NCI-H446 (cell line): Measurements from ENCODE around the gene ADCY5.
A peak's percentile ranks its signal among the peaks of the same experiment; 100 is the strongest.

Experiments used
- DNase-seq, 2 experiments: peaks; one replicate each; lab custom pipeline; 2025; lab: John Stamatoyannopoulos, UW

The ADCY5 gene

DNA sequence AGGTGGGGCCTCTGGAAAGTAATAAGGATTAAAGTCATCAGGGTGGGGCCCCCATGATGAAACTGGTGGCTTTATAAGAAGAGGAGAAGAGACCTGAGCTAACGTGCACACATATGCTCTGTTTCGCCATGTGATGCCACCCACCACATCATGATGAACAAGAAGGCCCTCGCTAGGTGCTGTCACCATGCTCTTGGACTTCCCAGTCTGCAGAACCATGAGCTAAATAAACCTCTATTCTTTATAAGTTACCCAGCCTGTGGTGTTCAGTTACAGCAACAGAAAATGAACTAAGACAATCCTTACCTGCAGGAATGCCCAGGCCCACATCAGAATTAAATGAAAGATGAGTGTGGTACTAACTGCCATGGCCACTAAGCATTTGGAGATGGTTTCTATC lies 79.8 kb downstream of the ADCY5 start:
- no peak for DNase-seq

DNA sequence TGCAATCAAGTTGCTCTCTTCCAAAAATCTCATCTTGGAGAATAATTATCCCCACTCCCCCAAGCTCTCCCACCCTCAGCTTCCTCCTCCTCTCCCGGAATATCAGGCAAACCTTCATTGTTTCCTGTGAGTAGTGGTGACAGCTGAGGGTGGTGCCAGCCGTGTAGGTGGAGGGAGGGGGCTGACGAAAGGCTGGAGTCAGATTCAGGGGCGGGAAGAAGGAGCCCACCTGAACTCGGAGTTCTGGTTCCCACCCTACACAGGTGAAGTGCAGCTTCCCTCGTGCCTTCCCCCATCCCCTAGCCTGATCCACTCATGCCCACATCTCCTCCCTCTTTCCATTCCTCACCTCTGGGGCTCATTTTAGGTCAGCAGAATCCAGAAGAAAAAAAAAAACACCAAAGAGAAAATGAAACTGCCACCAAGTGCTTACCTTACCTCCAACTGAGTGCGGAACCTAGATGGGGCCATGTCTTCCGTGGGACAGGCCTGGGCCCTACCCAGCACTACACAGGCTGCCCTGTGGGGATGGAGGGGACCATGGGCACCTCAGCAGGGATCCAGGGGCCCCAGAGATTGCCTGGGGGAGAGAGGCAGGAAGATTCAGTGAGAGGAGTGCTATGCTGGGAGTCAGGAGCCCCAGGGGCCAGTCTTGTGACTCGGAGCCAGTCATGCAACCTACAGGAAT lies 81.3 kb downstream of the ADCY5 start:
- DNase-seq, result no peak

DNA sequence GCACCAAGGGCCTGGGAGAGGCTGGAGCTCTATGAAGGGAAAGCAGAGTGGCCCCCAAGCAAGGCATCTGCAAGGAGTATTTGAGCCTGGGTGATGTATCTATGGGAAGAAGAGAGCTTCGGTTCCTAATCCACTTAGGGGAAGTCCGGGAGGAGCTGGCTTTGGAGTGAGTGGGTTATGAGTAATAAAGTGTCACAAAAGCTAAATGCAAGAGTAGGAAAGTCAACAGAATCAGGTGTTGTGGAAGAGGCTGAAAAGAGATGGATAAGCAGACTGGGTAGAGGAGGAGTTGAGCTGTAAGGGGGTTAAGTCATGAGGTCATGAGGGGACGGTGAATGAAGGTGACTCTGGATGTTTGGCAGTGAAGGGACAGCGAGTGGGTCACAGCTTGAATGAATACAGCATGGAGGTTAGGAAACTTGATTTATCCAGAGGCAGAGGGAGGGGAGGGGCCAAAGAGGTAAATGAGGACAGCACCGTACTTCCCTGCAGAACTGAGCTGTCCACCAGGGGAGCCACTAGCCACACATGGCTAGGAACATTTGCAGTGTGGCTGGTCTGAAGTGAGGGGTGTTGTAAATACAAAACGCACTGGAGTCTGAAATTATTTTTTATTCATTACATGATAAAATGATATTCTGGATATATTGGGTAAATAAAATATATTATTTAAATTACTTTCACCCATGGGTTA lies 83.3 kb downstream of the ADCY5 start:
- DNase-seq, result peak in 1 of 2 experiments; percentile 9

DNA sequence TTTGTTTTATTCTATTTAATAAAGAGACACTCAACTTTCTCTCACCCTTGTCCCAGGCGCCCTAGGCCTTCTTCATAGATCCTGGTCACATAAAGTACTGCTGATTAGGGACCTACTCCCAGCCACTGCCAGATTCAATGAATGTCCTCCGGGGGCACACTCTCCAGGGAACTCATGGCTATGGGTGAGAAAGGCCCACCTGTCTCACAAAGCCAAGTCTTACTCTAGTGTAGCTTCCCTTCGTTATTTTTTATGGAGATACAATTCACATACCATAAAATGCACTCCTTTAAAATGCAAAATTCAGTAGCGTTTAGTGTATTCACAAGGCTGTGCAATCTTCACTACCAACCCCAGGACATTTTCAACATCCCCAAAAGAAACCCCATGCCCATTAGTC lies 87.8 kb downstream of the ADCY5 start:
- DNase-seq, result no peak

DNA sequence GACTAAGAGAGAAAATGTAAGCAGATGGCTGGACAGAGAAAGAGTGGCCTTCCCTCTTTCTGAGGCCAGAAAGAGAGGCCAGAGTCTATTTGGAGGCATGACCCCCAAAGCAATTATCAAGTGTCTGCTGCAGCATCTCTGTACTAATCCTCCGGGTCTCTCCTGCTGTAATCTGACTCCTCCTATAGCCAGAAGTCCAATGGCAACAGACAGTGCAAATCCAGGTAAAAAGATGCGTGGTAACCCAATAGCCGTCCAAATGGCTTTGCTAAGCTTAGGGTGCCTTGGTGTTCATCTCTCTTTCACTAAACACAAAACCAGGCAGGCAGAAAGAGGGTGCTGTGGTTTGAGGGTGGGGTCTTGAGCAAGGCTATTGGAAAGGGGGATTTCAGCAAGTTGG lies 91.6 kb downstream of the ADCY5 start:
- DNase-seq, result no peak

DNA sequence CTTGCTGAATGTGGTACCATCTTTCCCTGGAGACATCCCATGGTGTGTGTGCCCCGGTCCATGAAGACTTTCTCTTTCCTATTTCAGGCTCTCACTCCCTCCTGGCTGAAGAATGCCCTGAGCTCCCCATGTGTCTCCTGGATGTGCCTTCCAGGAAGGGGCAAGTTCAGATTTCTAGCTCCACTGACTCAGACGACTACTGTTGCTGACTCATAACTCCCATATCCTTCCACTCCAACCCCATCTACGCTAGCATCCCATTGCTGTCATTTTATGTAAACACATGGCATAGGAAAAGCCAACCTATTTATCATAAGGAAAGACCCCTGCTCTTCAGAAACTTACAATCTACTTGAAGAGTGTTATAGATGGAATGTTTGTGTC lies 95.0 kb downstream of the ADCY5 start:
- no peak for DNase-seq

DNA sequence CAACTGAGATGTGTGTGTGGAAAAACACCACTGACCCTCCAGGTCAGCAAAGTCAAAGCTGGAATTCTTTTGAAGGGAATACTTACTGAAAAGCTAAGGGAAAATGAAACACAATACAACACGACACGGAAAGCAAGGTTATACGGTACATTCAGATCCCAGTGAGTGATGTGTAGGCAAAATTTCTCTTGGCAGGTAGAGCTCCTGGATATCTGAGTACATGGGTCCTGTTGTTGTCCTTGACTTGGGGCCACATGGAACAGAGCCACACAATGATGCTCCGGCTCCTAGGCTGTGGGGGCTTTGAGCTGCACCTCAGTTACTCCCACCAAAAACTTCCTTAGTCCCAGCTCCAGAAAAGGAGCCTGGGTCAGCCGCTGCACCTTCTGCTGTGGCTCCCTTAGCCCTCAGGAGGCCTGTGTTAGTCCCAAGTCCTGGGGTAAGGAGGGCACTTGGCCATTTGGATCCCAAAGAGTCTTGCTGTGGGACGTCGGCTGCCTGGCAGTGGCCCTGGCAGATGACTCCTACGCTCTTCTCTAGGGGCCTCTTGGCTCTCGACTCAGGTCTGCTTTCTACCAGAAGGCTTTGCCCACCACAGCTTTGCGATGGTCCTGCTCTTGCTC lies 95.6 kb downstream of the ADCY5 start:
- DNase-seq, result no peak

DNA sequence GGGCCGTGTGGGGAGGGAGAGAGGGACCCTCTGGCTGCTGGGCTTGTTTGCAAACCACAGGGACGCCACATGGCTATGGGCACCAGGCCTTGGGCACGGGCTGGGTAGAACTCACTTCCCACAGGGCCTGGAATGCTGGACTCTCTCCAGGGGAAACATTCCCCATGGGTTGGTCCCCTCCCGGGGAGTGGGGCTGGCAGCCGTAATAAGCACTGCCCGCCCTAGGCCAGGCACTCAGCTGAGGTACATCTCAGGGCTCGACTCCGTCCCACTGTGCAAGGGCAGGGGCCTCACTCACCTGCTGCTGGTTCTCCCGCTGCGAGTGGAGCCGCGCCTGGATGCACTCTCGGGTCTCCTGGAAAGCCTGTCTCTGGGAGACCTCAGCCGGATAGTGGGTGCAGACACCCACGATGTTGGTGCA lies 96.7 kb downstream of the ADCY5 start:
- no peak for DNase-seq

DNA sequence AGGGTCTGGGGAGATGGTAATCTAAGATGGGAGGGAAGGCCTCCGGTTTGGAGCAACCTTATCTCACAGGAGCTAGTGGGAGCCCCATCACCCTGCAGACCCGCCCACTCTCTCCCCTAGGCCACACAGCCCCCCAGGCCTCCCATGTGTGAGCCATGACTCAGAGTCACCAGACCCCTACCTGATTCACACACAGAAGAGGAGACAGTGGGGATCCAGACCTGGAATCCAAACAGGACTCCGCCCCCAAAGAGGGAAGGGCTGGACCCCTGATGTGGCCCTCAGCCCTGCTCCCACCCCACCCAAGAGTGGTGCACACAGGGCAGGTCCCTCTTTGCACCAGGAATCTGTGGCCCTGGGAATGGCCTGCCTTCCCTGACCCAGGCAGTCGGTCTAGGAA lies 97.4 kb downstream of the ADCY5 start:
- no peak for DNase-seq

DNA sequence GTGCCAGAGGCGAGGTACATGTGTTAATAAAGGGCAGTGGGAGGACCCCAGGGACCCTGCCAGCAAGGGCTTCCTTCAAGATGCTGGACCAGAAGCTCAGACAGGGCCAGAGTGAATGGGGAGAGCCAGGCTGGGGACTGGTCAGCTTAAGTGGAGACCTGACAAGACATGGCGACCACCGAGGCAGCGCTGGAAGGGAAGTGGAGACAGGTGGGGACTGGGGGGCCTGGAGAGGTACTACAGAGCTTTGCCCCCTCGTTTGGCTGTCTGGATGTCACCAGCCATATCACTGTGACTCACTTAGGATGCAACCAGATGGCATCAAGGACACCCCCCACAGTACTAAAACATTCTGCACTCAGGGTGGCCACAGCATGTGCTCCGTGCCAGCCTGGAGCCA lies 97.9 kb downstream of the ADCY5 start:
- no peak for DNase-seq

DNA sequence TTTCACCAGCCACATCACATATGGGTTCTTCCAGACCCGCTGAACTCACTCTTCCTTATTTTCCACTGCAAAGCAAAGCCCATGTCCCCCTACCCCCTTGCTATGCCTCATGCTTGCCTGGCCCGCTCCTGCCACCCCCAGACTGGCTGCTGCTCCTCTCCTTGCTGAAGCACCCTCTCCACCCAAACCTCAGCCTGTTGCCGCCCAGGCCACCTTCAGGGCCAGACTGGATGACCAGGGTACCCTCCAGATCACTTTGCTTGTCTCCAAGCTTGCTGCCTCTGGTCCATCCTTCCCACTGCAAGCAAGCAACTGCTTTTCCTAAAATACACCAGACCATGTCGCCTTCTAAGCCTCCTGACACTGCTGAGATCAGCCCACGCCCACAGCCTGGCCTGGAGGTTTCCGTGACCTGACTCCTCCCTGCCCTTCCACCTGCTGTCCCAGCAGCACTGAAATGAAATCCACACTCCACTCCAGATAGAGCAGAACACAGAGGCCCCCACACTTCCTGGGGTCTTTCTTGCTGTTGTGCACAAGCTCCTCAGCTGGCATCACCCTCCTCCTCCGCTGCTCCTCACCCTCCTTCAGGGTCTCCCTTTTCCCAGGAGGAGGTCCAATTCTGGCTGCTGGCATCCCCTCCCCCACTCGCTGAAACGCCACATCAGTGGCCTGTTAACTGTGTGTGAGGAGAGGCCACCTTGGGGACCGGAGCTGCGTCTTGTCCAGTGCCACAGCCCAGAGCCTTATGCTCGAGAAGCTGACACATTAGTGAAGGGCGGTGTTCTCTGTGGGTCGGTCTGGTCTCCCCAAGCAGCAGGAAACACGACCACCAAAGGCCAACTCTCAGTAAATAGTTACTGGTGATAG lies 99.1 kb downstream of the ADCY5 start:
- no peak for DNase-seq

DNA sequence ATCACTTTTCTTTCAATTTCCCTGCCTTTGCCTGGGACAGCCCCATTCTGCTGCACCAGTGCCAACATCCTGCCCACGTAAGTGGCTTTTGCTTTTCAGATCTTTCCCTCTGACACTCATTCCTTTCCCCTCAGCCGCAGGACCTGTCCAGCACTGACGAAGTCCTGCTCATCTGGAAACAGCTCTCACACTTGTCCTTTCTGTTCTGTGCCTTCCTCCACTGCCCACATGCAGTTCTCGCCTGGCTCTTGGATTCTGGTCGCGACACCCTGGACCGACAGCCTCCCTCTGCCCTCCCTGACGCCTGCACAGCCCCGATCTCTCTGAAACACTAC lies 99.7 kb downstream of the ADCY5 start:
- no peak for DNase-seq

DNA sequence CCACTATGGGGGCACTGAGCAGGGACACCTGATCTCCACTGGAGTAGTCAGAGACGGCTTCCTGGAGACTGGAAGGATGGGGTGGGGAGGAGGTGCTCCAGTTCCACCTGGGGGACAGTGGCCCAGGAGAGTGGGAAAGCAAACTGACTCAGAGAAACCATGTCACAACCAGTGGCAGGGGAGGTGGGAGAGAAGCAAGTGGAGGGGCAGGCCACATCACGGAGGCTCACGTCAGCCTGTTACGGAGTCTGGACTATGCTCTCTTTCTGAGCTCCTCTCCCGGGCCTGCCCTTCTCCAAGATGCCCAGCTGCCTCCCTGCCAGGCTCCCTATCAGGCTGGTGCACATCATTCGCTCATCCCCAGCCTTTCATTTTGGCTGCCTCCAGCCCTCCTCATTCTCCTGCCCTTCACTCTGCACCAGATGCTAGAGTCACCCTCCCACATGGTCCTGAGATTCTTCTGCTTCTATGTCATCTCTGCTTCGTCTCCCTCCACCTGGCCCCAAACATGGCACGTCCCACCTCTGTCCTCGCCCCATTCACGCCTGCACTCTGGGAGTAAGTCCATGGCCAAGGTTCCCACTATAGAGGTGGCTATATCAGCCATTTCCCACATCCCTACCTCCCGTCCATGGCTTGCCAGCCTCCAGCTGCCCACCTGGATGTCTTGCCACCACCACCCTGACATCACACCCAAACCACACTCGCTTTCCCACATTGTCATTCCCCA lies 100.3 kb downstream of the ADCY5 start:
- DNase-seq, result no peak

DNA sequence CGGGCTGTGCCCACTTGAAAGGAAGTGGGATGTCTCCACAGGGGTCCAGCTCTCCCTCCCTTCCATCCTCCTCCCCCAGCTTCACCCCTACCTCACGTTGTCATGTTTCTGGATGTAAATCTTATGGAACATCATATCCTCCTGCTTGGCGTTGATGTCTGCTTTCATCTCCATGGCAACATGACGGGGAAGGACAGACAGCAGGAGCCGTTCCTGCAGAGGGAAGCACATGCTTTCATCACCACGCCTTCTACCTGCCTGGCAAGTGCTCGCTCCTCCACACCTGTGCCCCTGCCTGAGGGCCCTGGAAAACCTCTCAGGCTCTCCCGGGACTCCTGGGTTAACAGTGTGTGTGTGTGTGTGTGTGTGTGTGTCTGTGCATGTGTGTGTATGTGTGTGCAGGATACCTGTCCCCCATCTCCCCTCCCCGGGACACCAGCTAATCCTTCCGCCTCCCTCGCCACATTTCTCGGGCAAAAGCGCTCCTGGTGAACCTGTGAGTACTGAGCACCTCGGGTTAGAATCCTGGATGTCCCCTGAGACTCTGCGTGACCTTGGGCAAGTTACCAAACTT lies 101.1 kb downstream of the ADCY5 start:
- DNase-seq, result no peak

DNA sequence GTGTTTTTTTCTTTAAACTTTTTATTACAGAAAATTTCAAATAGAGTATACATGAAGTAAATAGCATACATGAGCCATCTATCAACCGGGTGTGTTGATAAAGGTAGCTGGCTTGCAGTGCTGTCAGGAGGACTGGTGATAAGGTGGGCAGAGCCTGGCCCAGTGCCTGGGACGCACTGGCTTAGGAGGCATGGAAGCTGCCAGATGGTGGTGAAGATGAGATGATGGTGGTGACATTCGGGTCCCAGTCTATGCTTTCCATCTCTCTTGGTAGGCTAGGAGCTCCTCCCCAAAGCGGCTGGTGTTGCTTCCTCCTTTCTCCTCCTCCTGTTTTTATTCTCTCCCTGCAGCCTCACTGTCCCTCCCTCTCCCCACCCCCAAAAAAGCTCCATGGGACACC lies 101.7 kb downstream of the ADCY5 start:
- DNase-seq, result no peak

DNA sequence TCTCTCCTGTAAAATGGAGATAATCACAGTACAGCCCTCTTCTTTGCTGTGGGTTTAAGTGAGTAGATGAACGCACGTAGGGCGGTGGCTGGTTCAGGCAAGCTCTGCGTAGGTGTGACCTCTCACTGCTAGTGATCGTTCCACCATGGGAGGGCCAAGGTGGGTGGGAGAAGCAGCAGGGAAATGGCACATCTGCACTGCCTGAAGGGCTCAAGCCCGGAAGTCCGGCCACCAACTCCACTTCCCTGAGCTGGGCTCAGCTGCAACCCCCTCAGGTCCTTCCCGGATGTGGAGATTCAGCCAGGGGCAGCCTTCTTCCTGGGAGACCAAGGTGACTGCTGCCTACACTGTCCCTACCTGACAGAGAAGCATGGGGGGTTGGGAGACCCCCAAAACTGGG lies 102.9 kb downstream of the ADCY5 start:
- DNase-seq, result no peak

DNA sequence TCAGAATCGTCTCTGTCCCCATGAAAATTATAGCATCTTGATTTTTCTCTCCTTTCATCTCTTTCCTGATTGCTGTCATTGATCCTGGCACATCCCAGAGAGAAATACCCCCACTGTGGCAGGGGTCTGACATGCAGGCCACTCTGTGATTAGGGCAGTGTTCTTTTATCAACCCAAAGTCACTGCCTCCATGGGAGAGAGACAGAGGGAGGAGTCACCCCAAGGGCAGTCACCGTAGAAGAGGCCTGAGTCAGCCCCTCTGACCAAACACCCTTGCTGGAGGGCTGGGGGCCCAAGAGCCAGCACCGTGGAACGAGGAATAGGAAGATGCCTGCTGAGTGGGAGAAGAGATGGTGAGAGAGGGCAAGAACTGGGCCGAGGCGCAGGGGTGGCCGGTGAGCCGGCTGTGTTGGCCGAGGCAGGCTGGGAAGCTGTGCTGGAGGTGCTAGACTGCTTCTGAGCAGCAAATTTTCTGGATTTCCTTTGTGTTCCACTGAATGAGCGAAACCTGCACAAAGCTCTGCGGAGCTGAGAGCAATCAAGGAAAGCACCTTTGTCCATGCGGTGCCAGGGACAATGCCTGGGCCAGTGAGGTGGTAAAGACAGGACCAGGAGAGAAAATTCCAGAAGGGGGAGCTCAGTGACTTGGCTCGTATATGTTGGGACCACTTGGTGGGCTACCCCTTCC lies 103.8 kb downstream of the ADCY5 start:
- DNase-seq, result no peak

DNA sequence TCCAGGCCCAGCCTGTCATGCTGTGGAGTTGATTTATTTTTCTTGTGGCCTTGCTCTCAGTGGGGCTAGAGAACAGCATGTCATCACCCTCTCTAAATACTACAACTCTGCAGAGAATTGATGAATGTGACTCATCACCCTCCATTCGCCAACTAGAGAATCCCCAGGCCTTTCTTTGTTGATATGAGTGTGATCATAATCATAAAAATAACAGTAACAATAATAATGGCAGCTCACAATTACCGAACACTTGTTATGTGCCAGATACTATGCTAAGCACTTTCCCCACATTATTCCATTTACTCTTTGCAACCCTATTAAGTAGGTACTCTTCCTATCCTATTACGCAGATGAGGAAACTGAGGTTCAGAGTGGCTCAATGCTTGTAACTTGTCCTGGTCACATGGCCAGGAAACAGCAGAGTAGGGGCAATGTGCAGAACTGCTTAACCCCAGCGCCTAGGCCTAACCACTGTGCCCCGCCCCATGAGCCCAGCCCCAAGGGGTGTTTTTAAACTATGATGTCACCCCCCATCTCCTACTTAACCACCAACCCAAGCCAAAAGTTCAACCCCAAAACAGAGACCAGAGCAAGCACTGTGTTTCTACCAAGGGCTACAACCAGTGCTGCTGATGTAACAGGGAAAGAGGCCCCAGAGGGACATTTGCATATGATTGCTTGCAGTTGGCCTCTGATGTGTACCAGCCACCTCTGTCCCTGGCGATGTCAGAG lies 104.5 kb downstream of the ADCY5 start:
- peak in 1 of 2 experiments; percentile 8 for DNase-seq

DNA sequence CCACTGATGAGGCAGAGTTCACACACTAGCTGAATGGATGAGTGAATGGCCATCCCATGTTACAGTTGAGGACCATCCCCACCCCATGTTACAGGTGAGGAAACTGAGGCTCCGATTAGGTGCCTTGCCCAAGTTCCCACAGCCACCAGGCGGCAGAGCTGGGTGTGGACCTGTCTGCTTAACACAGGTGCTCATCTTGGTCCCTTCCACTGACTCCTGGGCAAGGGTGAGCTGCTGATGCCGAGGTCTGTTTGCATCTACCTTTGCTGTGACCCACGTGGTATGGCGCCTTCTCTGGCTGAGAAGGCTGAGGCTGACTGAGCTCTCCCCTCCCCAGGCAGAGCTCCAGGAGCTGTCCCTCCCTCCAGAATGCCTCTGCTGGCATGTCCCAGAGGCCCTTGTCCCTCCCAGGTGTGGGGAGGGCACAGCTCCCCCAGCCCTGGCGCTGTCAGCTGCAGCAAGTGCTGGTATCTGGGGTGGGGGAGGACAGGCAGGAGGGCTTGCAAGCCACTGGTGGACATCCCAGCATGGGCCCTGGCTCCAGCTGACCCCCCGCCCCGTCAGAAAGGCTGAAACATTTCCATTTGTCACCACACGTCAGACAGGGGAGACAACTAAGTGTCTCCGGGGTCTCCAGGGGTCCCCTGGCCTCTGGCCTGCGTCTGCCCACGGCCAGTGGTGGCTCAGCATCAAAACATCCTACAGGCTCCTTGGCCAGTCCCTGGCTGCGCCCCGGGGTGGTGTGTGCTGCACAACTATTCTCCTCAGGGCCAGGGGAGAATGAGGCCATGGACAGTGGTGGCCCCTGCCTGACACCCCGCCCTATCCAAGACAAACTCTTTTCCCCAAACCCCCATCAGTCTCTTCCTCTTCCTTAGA lies 105.4 kb downstream of the ADCY5 start:
- DNase-seq, result no peak
